GM23248 (cell line): ENCODE results near the gene ALG1. TPM values are rescaled to one million over a fixed set of nuclear protein-coding genes. Genes with fewer than 3 reads are reported as not detected.

Experiments
- DNase-seq: peaks from one replicate; pipeline ENCODE4 v3.0.0-alpha.2; 2015
- H2AFZ ChIP-seq: fragments of 200-600 bp; sonication (generic); 2 replicates; pipeline ENCODE4 v1.6.1; 2016; ENCODE audit warnings: antibody characterized with exemption
- H3F3A ChIP-seq: fragments of 200-600 bp; sonication (generic); 2 replicates; pipeline ENCODE4 v1.6.1; 2016; ENCODE audit warnings: mild to moderate bottlenecking, antibody characterized with exemption, mixed run types; ENCODE audit not compliant: insufficient read depth
- H3K27ac ChIP-seq: fragments of 200-600 bp; sonication (generic); 2 replicates; pipeline ENCODE4 v1.5.1; 2016; ENCODE audit warnings: mild to moderate bottlenecking
- H3K27me3 ChIP-seq: fragments of 200-600 bp; sonication (generic); replicated peaks from 2 replicates; pipeline ENCODE4 v1.6.1; 2016; ENCODE audit warnings: mild to moderate bottlenecking; ENCODE audit not compliant: insufficient read depth
- H3K36me3 ChIP-seq: fragments of 200-600 bp; sonication (generic); 2 replicates; pipeline ENCODE4 v1.6.1; 2016; ENCODE audit warnings: low read depth, mild to moderate bottlenecking
- H3K4me1 ChIP-seq: fragments of 200-600 bp; sonication (generic); 2 replicates; pipeline ENCODE4 v1.6.1; 2016; ENCODE audit warnings: mild to moderate bottlenecking; ENCODE audit not compliant: insufficient read depth
- H3K4me2 ChIP-seq: fragments of 200-600 bp; sonication (generic); one replicate; pipeline ENCODE4 v1.6.1; 2016; ENCODE audit warnings: mild to moderate bottlenecking; ENCODE audit not compliant: unreplicated experiment
- H3K4me3 ChIP-seq: fragments of 200-600 bp; sonication (generic); 2 replicates; pipeline ENCODE4 v1.5.1; 2016; ENCODE audit warnings: mild to moderate bottlenecking
- H3K79me2 ChIP-seq: fragments of 200-600 bp; sonication (generic); 2 replicates; pipeline ENCODE4 v1.6.1; 2016; ENCODE audit warnings: mild to moderate bottlenecking; ENCODE audit not compliant: insufficient read depth
- H3K9ac ChIP-seq: fragments of 200-600 bp; sonication (generic); 2 replicates; pipeline ENCODE4 v1.6.1; 2016; ENCODE audit warnings: mild to moderate bottlenecking
- H3K9me2 ChIP-seq: fragments of 200-600 bp; sonication (generic); 2 replicates; pipeline ENCODE4 v1.6.1; 2016; ENCODE audit warnings: mixed run types, mild to moderate bottlenecking, moderate library complexity; ENCODE audit not compliant: insufficient read depth
- H3K9me3 ChIP-seq: fragments of 200-600 bp; sonication (generic); one replicate; pipeline ENCODE4 v1.6.1; 2017; ENCODE audit warnings: low read depth
- H4K20me1 ChIP-seq: fragments of 200-600 bp; sonication (generic); 2 replicates; pipeline ENCODE4 v1.6.0; 2016; ENCODE audit not compliant: insufficient read depth
- EZH2 ChIP-seq: fragments of 200-600 bp; sonication (generic); IDR thresholded peaks from 2 replicates; pipeline ENCODE4 v1.6.1; 2018; ENCODE audit warnings: antibody characterized with exemption, mild to moderate bottlenecking; ENCODE audit not compliant: insufficient read depth, poor library complexity, severe bottlenecking
- EZH2phosphoT487 ChIP-seq: fragments of 200-600 bp; sonication (generic); IDR thresholded peaks from 2 replicates; pipeline ENCODE4 v1.6.1; 2018; ENCODE audit warnings: antibody characterized with exemption, moderate library complexity, mild to moderate bottlenecking, low read depth; ENCODE audit not compliant: insufficient read depth
- WGBS, 2 experiments: methylation state at CpG; one replicate each; pipeline ENCODE4 v1.1.6; 2015 to 2017; ENCODE audit warnings: low lambda C conversion rate in 2 of 2, low coverage in 1 of 2; ENCODE audit errors: missing lambda C conversion rate in 2 of 2; 5-methylcytosine and 5-hydroxymethylcytosine counted together
- in situ Hi-C: fragments of 300-500 bp; cut with MboI; formaldehyde crosslinking; loops from 2 replicates; pipeline ENCODE4 v1.15.0; 2020
- polyA plus RNA-seq: library from polyadenylated mRNA; unstranded; fragments of >200 nt; fragmentation: Nextera tagmentation; extraction: Ambion mirVana; gene quantifications from 2 replicates; pipeline ENCODE4 v1.2.1, GENCODE V29; 2016
- total RNA-seq: library from RNA; depleted of rRNA; stranded (reverse); fragments of >200 nt; shearing (Covaris generic); gene quantifications from 2 replicates; pipeline ENCODE4 v1.2.3, GENCODE V29; 2014

ALG1 gene
- total and polyA plus RNA-seq, 2 experiments from 2014 or later: 36.5 to 45.4 TPM

- no peak overlapping the region for H3K9ac ChIP-seq
- H3K4me3 ChIP-seq: no peak overlapping the region
- no peaks in the 10 kb centered on the region for H3K9me2 ChIP-seq
- H3K27me3 ChIP-seq: no peaks in the 10 kb centered on the region
- H3K27ac ChIP-seq: no peak overlapping the region
- H4K20me1 ChIP-seq: no peaks in the 10 kb centered on the region
- H3F3A ChIP-seq: no peaks in the 10 kb centered on the region
- no peak for DNase-seq
- H3K9me3 ChIP-seq: no peaks in the 10 kb centered on the region
- H3K4me2 ChIP-seq: no peak overlapping the region
- TF ChIP-seq EZH2phosphoT487 (no peak), EZH2 (no peak)
- 89 to 98% methylated on average over 7 to 8 of the region's 8 CpGs for WGBS, 2 experiments
- no peaks in the 10 kb centered on the region for H3K4me1 ChIP-seq
- in situ Hi-C loops: no loop called here
- no peak overlapping the region for H2AFZ ChIP-seq
- H3K79me2 ChIP-seq: no peaks in the 10 kb centered on the region
- no peaks in the 10 kb centered on the region for H3K36me3 ChIP-seq
Observed at GRCh38 chr16:5026664-5027063, 45.0 kb upstream of the ALG1 start.

DNA sequence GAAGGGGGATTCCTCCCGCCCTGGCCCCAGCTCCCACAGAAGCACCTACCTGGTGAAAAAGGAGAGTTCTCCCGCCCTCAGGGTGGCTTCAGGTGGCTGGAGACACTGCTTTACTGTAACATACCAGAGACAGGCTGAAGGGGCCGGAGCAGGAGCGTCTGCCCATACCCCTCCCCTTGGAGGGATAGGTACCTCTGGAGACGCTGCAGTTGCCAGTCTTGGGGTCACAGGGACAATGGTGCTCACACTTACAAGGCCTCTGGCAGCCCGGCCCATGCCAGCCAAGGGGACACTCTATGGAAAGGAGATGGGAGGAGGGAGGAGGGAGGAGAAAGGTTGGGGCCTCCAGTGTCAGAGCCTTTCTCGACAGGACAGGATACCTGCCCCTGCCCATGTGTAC is 44.6 kb upstream of the ALG1 start:
- no peak overlapping the region for H3K4me2 ChIP-seq
- no peaks in the 10 kb centered on the region for H3K79me2 ChIP-seq
- H3K36me3 ChIP-seq: no peaks in the 10 kb centered on the region
- no peak overlapping the region for H3K9ac ChIP-seq
- no peaks in the 10 kb centered on the region for H3F3A ChIP-seq
- no peak overlapping the region for H3K27ac ChIP-seq
- H2AFZ ChIP-seq: no peak overlapping the region
- no peaks in the 10 kb centered on the region for H3K9me3 ChIP-seq
- in situ Hi-C loops: no loop called here
- DNase-seq: no peak
- no peaks in the 10 kb centered on the region for H3K4me1 ChIP-seq
- no peaks in the 10 kb centered on the region for H4K20me1 ChIP-seq
- H3K4me3 ChIP-seq: no peak overlapping the region
- H3K27me3 ChIP-seq: no peaks in the 10 kb centered on the region
- TF ChIP-seq EZH2phosphoT487 (no peak), EZH2 (no peak)
- H3K9me2 ChIP-seq: no peaks in the 10 kb centered on the region
- 88 to 89% methylated on average over 7 of the region's 7 CpGs for WGBS, 2 experiments

GRCh38 chr16:5027575-5028235 is 43.9 kb upstream of the ALG1 start:
- H3K4me2 ChIP-seq: no peak overlapping the region
- TF ChIP-seq EZH2 (no peak), EZH2phosphoT487 (no peak)
- H3K9me2 ChIP-seq: no peaks in the 10 kb centered on the region
- DNase-seq: no peak
- H3K4me1 ChIP-seq: peaks cover 2% of the 10 kb centered on the region
- WGBS, 2 experiments: 94% methylated on average over 32 of the region's 32 CpGs
- no peak overlapping the region for H2AFZ ChIP-seq
- no peaks in the 10 kb centered on the region for H3K36me3 ChIP-seq
- no peaks in the 10 kb centered on the region for H3K9me3 ChIP-seq
- no peak overlapping the region for H3K27ac ChIP-seq
- H3F3A ChIP-seq: no peaks in the 10 kb centered on the region
- in situ Hi-C loops: no loop called here
- H3K9ac ChIP-seq: no peak overlapping the region
- no peaks in the 10 kb centered on the region for H4K20me1 ChIP-seq
- no peak overlapping the region for H3K4me3 ChIP-seq
- 0 out of 2 replicates have a peak, but pooled peaks cover 4% of the 10 kb centered on the region for H3K79me2 ChIP-seq
- H3K27me3 ChIP-seq: no peaks in the 10 kb centered on the region

- in situ Hi-C loops: no loop called here
- no peaks in the 10 kb centered on the region for H4K20me1 ChIP-seq
- no peak overlapping the region for H2AFZ ChIP-seq
- WGBS, 2 experiments: 91 to 94% methylated on average over 18 of the region's 18 CpGs
- no peak overlapping the region for H3K27ac ChIP-seq
- no peaks in the 10 kb centered on the region for H3K36me3 ChIP-seq
- DNase-seq: no peak
- H3K27me3 ChIP-seq: no peaks in the 10 kb centered on the region
- no peaks in the 10 kb centered on the region for H3K9me2 ChIP-seq
- peaks cover 4% of the 10 kb centered on the region for H3K4me1 ChIP-seq
- H3K4me2 ChIP-seq: no peak overlapping the region
- no peak overlapping the region for H3K4me3 ChIP-seq
- TF ChIP-seq EZH2phosphoT487 (no peak), EZH2 (no peak)
- H3F3A ChIP-seq: no peaks in the 10 kb centered on the region
- H3K79me2 ChIP-seq: 0 out of 2 replicates have a peak, but pooled peaks cover 4% of the 10 kb centered on the region
- no peak overlapping the region for H3K9ac ChIP-seq
- no peaks in the 10 kb centered on the region for H3K9me3 ChIP-seq
Observed at GRCh38 chr16:5028950-5029475, 42.6 kb upstream of the ALG1 start.
